Psoas muscle (tissue), 8 donors: ENCODE measurements around the gene SCGB3A2. TPM values are rescaled to one million over a fixed set of nuclear protein-coding genes. Genes with fewer than 3 reads are reported as not detected.

Experiments used
- ATAC-seq, 4 donors: fragments of 200-7000 bp; cut with Tn5 transposase; one replicate each; pipeline ENCODE4 v1.9.1; 2020; ENCODE audit warnings: moderate library complexity in 3 of 4, mild to moderate bottlenecking in 2 of 4
- DNase-seq, 2 donors: peaks; one replicate each; pipeline ENCODE4 v3.0.0-alpha.2; 2020
- H3K27ac ChIP-seq: fragments of 200-600 bp; one replicate; pipeline ENCODE4 v1.8.0; 2022
- H3K27me3 ChIP-seq, 3 donors: fragments of 200-600 bp in 1 of 3; one replicate each; pipeline versions ENCODE4 v1.6.1 to v1.8.0; 2013 to 2022; ENCODE audit warnings: low read length in 2 of 3, mild to moderate bottlenecking in 2 of 3, moderate library complexity in 1 of 3; ENCODE audit not compliant: insufficient read depth in 3 of 3
- H3K36me3 ChIP-seq, 2 donors: fragments of 200-600 bp in 1 of 2; one replicate each; pipeline versions ENCODE4 v1.6.1 to v1.8.0; 2013 to 2022; ENCODE audit warnings: low read depth in 1 of 2, mild to moderate bottlenecking in 1 of 2, moderate library complexity in 1 of 2; ENCODE audit not compliant: insufficient read depth in 1 of 2
- H3K4me1 ChIP-seq: fragments of 200-600 bp; one replicate; pipeline ENCODE4 v1.8.0; 2022
- H3K4me3 ChIP-seq: fragments of 200-600 bp; one replicate; pipeline ENCODE4 v1.8.0; 2022; ENCODE audit warnings: mild to moderate bottlenecking
- H3K9me3 ChIP-seq: fragments of 200-600 bp; one replicate; pipeline ENCODE4 v1.8.0; 2022
- CTCF ChIP-seq: fragments of 200-600 bp; IDR thresholded peaks from one replicate; pipeline ENCODE4 v1.8.0; 2022; ENCODE audit warnings: antibody characterized with exemption
- WGBS, 3 donors: extraction: QIAGEN DNeasy Blood & Tissue Kit; methylation state at CpG; one replicate each; pipeline versions ENCODE4 v1.1.6 to v1.1.7; 2013; 5-methylcytosine and 5-hydroxymethylcytosine counted together
- intact Hi-C, 2 donors: fragments of 100-400 bp; cut with DNase I; formaldehyde crosslinking; loops; one replicate each; pipeline versions ENCODE4 v1.11.0 to v1.14.2; 2022
- polyA plus RNA-seq, 3 donors: library from polyadenylated mRNA; stranded (reverse); fragments of 200-250 nt; gene quantifications; one replicate each; pipeline ENCODE4 v1.2.3, GENCODE V29; 2013
- total RNA-seq, 4 donors: library from RNA; stranded (reverse); fragmentation: NEBNext Ultra II Directional in 2 of 4; extraction: Animal tissue kit (Norgen Biotek cat#: 25700) in 2 of 4; gene quantifications; one replicate each; pipeline versions ENCODE4 v1.2.1 to v1.2.4, GENCODE V29; 2021 to 2023
- donor health status: healthy with polysubstance abuse.
- donor health status: DM: no; HTN: no; CAD: no; lungs with moderate emphysema.
- donor health status: Bipolar disorder and iron deficiency.
- donor health status: healthy.
- donor health status: DM: yes; HTN: yes; CAD: no.
- donor health status: DM: no; HTN: no; CAD: no.
- donor health status: DM: no; HTN: no; CAD: no.
- donor health status: DM: yes; HTN: yes; CAD: no.

The SCGB3A2 gene
- total and polyA plus RNA-seq, 7 donors, result 0.17 TPM; not detected in 6

- WGBS, 3 donors, result 66 to 72% (median 69%) methylated on average over 4 of the region's 4 CpGs
- no peaks in the 10 kb centered on the region for H3K9me3 ChIP-seq
- no peaks in the 10 kb centered on the region for H3K36me3 ChIP-seq
- no peaks in the 10 kb centered on the region for H3K27me3 ChIP-seq
- DNase-seq, result no peak
- no peak for ATAC-seq
- no peak overlapping the region for H3K27ac ChIP-seq
- no peak for TF ChIP-seq CTCF
- H3K4me3 ChIP-seq, result no peak overlapping the region
- intact Hi-C loops, result no loop called here
- H3K4me1 ChIP-seq, result no peaks in the 10 kb centered on the region
Observed at GRCh38 chr5:147925020-147925419, 46.5 kb downstream of the SCGB3A2 start.

- Histone ChIP-seq H3K4me3 (no peak overlapping the region), H3K4me1 (no peaks in the 10 kb centered on the region), H3K27ac (no peak overlapping the region), H3K27me3 (no peaks in the 10 kb centered on the region), H3K36me3 (no peaks in the 10 kb centered on the region), H3K9me3 (no peaks in the 10 kb centered on the region)
- ATAC-seq, result no peak
- no peak for DNase-seq
- no peak for TF ChIP-seq CTCF
- intact Hi-C loops, result no loop called here
- WGBS, 3 donors, result 51 to 72% (median 66%) methylated on average over 3 of the region's 3 CpGs
Observed at GRCh38 chr5:147927901-147928300, 49.4 kb downstream of the SCGB3A2 start.

GRCh38 chr5:147930769-147931168, 52.3 kb downstream of the SCGB3A2 start:
- DNase-seq, result no peak
- WGBS, 3 donors, result 61 to 78% (median 66%) methylated on average over 2 of the region's 2 CpGs
- Histone ChIP-seq H3K27ac (no peak overlapping the region), H3K4me3 (no peak overlapping the region), H3K9me3 (no peaks in the 10 kb centered on the region), H3K36me3 (no peaks in the 10 kb centered on the region), H3K27me3 (no peaks in the 10 kb centered on the region), H3K4me1 (no peaks in the 10 kb centered on the region)
- no peak for ATAC-seq
- TF ChIP-seq CTCF, result no peak
- intact Hi-C loops, result loop anchor here in 1 of 2 donors (10.0 kb wide), 1 partner anchor 76 kb away; no protein-coding TSS in a partner anchor

Other genes with a start within 250 kb of the SCGB3A2 start
- gene JAKMIP2, start 96.0 kb upstream of the SCGB3A2 start, total RNA-seq, result under 1 TPM in 2 of 4 donors, not detected in 2; 0.02 to 0.07 TPM
- under 1 TPM; 0.01 to 0.08 (median 0.06) TPM for gene JAKMIP2, start 96.0 kb upstream of the SCGB3A2 start, polyA plus RNA-seq
- 1 to 10 TPM in 3 of 4 donors, not detected in 1; 3.0 to 8.2 (median 6.2) TPM for gene SPINK1, start 47.0 kb upstream of the SCGB3A2 start, total RNA-seq
- 10 to 100 TPM in 1 of 3 donors, 1 to 10 TPM in 2; 1.6 to 24.1 (median 9.4) TPM for gene SPINK1, start 47.0 kb upstream of the SCGB3A2 start, polyA plus RNA-seq
- not detected for gene C5orf46, start 27.8 kb downstream of the SCGB3A2 start, total RNA-seq
- gene C5orf46, start 27.8 kb downstream of the SCGB3A2 start, polyA plus RNA-seq, result not detected
- gene SPINK5, start 185.3 kb downstream of the SCGB3A2 start, total RNA-seq, result under 1 TPM in 3 of 4 donors, not detected in 1; 0.18 to 0.53 (median 0.41) TPM
- gene SPINK5, start 185.3 kb downstream of the SCGB3A2 start, polyA plus RNA-seq, result under 1 TPM; 0.05 to 0.90 (median 0.15) TPM